Measurements from ENCODE around the gene TSHZ2.

DNA sequence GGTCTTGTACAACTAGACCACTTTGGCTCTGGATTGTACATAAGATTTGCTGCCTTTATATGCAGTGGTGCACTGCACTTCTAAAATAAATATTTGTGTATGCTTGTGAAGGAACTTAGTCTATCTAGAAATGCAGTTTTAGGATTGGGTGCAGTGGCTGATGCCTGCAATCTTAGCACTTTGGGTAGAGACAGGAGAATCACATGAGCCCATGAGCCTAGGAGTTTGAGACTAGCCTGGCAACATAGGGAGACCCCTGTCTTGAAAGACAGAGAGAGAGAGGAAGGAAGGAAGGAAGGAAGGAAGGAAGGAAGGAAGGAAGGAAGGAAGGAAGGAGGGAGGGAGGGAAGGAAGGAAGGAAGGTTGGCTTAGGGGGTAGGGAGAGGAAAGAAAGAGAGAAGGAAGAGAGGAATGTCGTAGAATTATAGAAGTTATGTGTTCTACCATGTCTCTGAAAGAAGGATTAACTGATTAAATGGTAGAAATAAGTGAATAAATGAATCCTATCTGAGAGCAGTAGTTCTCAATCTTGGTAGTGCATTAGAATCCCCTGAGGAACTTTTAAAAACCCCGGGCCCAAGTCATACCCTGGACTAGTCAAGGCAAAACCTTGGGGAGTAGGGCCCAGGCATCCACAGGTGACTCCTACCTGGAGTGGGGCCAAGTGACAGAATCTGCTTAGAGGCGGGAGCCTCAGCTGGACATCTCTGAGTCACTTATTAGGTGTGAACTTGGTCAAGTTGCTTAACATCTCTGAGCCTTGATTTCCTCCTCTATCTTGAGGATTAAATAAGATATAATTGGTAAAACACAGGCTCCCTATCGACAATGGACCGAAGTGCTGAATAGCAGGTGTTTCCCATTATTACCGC, 491.2 kb downstream of the TSHZ2 start:
- TF ChIP-seq CTCF (IDR thresholded peaks at IDR 0.05) (no peak), NR3C1 (CRISPR knock-in tag; conservative IDR thresholded peaks at IDR 0.05; ENCODE audit: low read depth) (no peak), MAX (CRISPR knock-in tag; IDR thresholded peaks at IDR 0.05) (no peak), CBFB (CRISPR knock-in tag; IDR thresholded peaks at IDR 0.05; ENCODE audit: low read depth) (no peak), ATF1 (CRISPR knock-in tag; IDR thresholded peaks at IDR 0.05) (no peak), CREB1 (CRISPR knock-in tag; IDR thresholded peaks at IDR 0.05) (no peak)

Data from WTC11 (cell line).